Mucosa of descending colon (tissue), 3 donors: ENCODE data around the gene PKNOX2. TPM values are rescaled to one million over a fixed set of nuclear protein-coding genes. Genes with fewer than 3 reads are reported as not detected.

Experiments
- ATAC-seq: fragments of 200-7000 bp; cut with Tn5 transposase; one replicate; pipeline ENCODE4 v1.9.1; 2020; ENCODE audit warnings: mild to moderate bottlenecking, moderate library complexity
- DNase-seq, 3 donors: peaks; one replicate each; pipeline ENCODE4 v3.0.0-alpha.2; 2020
- H3K36me3 ChIP-seq: fragments of 200-600 bp; one replicate; pipeline ENCODE4 v1.8.0; 2021; ENCODE audit warnings: low read depth, mild to moderate bottlenecking
- H3K4me1 ChIP-seq: fragments of 200-600 bp; one replicate; pipeline ENCODE4 v1.8.0; 2021; ENCODE audit warnings: low read depth, mild to moderate bottlenecking
- H3K4me3 ChIP-seq: fragments of 200-600 bp; one replicate; pipeline ENCODE4 v1.8.0; 2021; ENCODE audit warnings: mild to moderate bottlenecking
- H3K9me3 ChIP-seq: fragments of 200-600 bp; one replicate; pipeline ENCODE4 v1.8.0; 2021; ENCODE audit warnings: mild to moderate bottlenecking
- CTCF ChIP-seq: fragments of 200-600 bp; IDR thresholded peaks from one replicate; pipeline ENCODE4 v1.8.0; 2022; ENCODE audit warnings: antibody characterized with exemption, mild to moderate bottlenecking
- intact Hi-C, 2 donors: fragments of 100-400 bp; cut with DNase I in 1 of 2; cut with micrococcal nuclease in 1 of 2; formaldehyde crosslinking; loops; one replicate each; pipeline versions ENCODE4 v1.11.0 to v1.11.1; 2022; cut with DNase I, micrococcal nuclease
- total RNA-seq, 3 donors: library from RNA; stranded (reverse); fragmentation: NEBNext Ultra II Directional in 2 of 3; extraction: Animal tissue kit (Norgen Biotek cat#: 25700) in 2 of 3; gene quantifications; one replicate each; pipeline versions ENCODE4 v1.2.1 to v1.2.4, GENCODE V29; 2021 to 2023
- donor health status: DM: no; HTN: no; CAD: no; lungs with moderate emphysema.
- donor health status: DM: no; HTN: no; CAD: no.
- donor health status: DM: no; HTN: yes; CAD: no.

The PKNOX2 gene
- total RNA-seq, 3 donors from 2014 or later, result 1.5 to 4.0 (median 1.9) TPM

GRCh38 chr11:125264100-125265022, 99.8 kb downstream of the PKNOX2 start:
- H3K4me3 ChIP-seq, result no peak overlapping the region
- no peaks in the 10 kb centered on the region for H3K4me1 ChIP-seq
- intact Hi-C loops, result no loop called here
- no peaks in the 10 kb centered on the region for H3K36me3 ChIP-seq
- no peak for TF ChIP-seq CTCF
- no peaks in the 10 kb centered on the region for H3K9me3 ChIP-seq
- ATAC-seq (no peak), DNase-seq (no peak)

GRCh38 chr11:125267548-125267947, 103.0 kb downstream of the PKNOX2 start:
- Histone ChIP-seq H3K9me3 (no peaks in the 10 kb centered on the region), H3K36me3 (no peaks in the 10 kb centered on the region), H3K4me1 (no peaks in the 10 kb centered on the region), H3K4me3 (no peak overlapping the region)
- no peak for ATAC-seq
- intact Hi-C loops, result no loop called here
- no peak for DNase-seq
- no peak for TF ChIP-seq CTCF

- Histone ChIP-seq H3K36me3 (no peaks in the 10 kb centered on the region), H3K4me3 (no peak overlapping the region), H3K4me1 (no peaks in the 10 kb centered on the region), H3K9me3 (no peaks in the 10 kb centered on the region)
- no peak for DNase-seq
- intact Hi-C loops, result no loop called here
- no peak for ATAC-seq
- TF ChIP-seq CTCF, result no peak
These were observed 104.1 kb downstream of the PKNOX2 start for GRCh38 chr11:125268611-125269010.

GRCh38 chr11:125270106-125270505, 105.6 kb downstream of the PKNOX2 start:
- no peak for TF ChIP-seq CTCF
- Histone ChIP-seq H3K36me3 (no peaks in the 10 kb centered on the region), H3K9me3 (no peaks in the 10 kb centered on the region), H3K4me3 (no peak overlapping the region), H3K4me1 (no peaks in the 10 kb centered on the region)
- no peak for ATAC-seq
- intact Hi-C loops, result no loop called here
- no peak for DNase-seq

GRCh38 chr11:125270711-125271110, 106.2 kb downstream of the PKNOX2 start:
- no peak for TF ChIP-seq CTCF
- DNase-seq, result no peak
- intact Hi-C loops, result no loop called here

More at GRCh38 chr11:125270711-125271110, 106.2 kb downstream of the PKNOX2 start:
- no peak overlapping the region for H3K4me3 ChIP-seq
- H3K9me3 ChIP-seq, result no peaks in the 10 kb centered on the region
- no peaks in the 10 kb centered on the region for H3K4me1 ChIP-seq
- no peaks in the 10 kb centered on the region for H3K36me3 ChIP-seq
- no peak for ATAC-seq
